Caco-2 (cell line): Measurements from ENCODE around the gene KLHL8. TPM values are rescaled to one million over a fixed set of nuclear protein-coding genes. Genes with fewer than 3 reads are reported as not detected.

Source experiments
- BruUV-seq: library from RNA; stranded (reverse); fragments of 400-500 nt; replicated peaks from 2 replicates; lab custom pipeline; 2021; lab: Mats Ljungman, UMichigan
- CTCF ChIA-PET: fragments of 300-600 bp; sonication (Branson Sonifier 250); formaldehyde crosslinking; loops from one replicate; lab custom pipeline; 2022; ENCODE audit warnings: antibody characterized with exemption; lab: Charles Lee
- POLR2A ChIA-PET: fragments of 300-600 bp; sonication (Branson Sonifier 250); formaldehyde crosslinking; loops from one replicate; lab custom pipeline; 2022; ENCODE audit warnings: antibody characterized with exemption; lab: Charles Lee
- DNase-seq, 2 experiments: peaks; one replicate each; pipeline versions ENCODE4 v3.0.0 to v3.0.0-alpha.2; 2020 to 2022
- H3K27me3 ChIP-seq: replicated peaks from 2 replicates; pipeline ENCODE4 v1.6.0; 2011; ENCODE audit warnings: low read length; ENCODE audit not compliant: control insufficient read depth, insufficient read depth
- H3K36me3 ChIP-seq: 2 replicates; pipeline ENCODE4 v1.5.1; 2011; ENCODE audit warnings: low read length; ENCODE audit not compliant: control insufficient read depth, insufficient read depth
- H3K4me1 ChIP-seq: fragments of 250-450 bp; sonication (Bioruptor Pico); 2 replicates; pipeline ENCODE4 v1.5.1; 2020; ENCODE audit warnings: mild to moderate bottlenecking
- H3K4me3 ChIP-seq: 2 replicates; pipeline ENCODE4 v1.5.1; 2011; ENCODE audit warnings: low read depth, mild to moderate bottlenecking, control low read depth, low read length
- H3K9me3 ChIP-seq: fragments of 250-450 bp; sonication (Bioruptor Pico); 2 replicates; pipeline ENCODE4 v1.5.1; 2020; ENCODE audit warnings: mild to moderate bottlenecking, moderate library complexity
- H3K27ac Mint-ChIP-seq: one replicate; pipeline ENCODE4 v1.8.0; 2022; ENCODE audit warnings: mixed read lengths; ENCODE audit not compliant: unreplicated experiment
- H3K27me3 Mint-ChIP-seq: one replicate; pipeline ENCODE4 v1.8.0; 2022; ENCODE audit warnings: mixed read lengths; ENCODE audit not compliant: insufficient read depth, unreplicated experiment
- H3K36me3 Mint-ChIP-seq: one replicate; pipeline ENCODE4 v1.8.0; 2022; ENCODE audit warnings: mild to moderate bottlenecking, mixed read lengths; ENCODE audit not compliant: insufficient read depth, unreplicated experiment
- H3K4me1 Mint-ChIP-seq: one replicate; pipeline ENCODE4 v1.8.0; 2022; ENCODE audit warnings: low read depth, mixed read lengths; ENCODE audit not compliant: unreplicated experiment
- H3K4me3 Mint-ChIP-seq: one replicate; pipeline ENCODE4 v1.8.0; 2022; ENCODE audit warnings: mild to moderate bottlenecking, moderate library complexity, mixed read lengths; ENCODE audit not compliant: unreplicated experiment
- H3K9me3 Mint-ChIP-seq: one replicate; pipeline ENCODE4 v1.8.0; 2022; ENCODE audit warnings: mixed read lengths; ENCODE audit not compliant: unreplicated experiment
- intact Hi-C: fragments of 100-400 bp; cut with micrococcal nuclease; formaldehyde crosslinking; loops from one replicate; pipeline ENCODE4 v1.10.0; 2022; ENCODE audit not compliant: unreplicated experiment
- total RNA-seq: library from RNA; stranded (reverse); gene quantifications from 2 replicates; pipeline ENCODE4 v1.2.3, GENCODE V29; 2022
- TF ChIP-seq, protein P1 (sequence below), 2 experiments: fragments of 200-600 bp in 1 of 2; IDR thresholded peaks; 1 replicate in 1 of 2; 2 replicates in 1 of 2; pipeline versions ENCODE4 v1.5.1 to v1.8.0; 2011 to 2022; ENCODE audit warnings: antibody characterized with exemption in 1 of 2, control low read depth in 1 of 2, inconsistent platforms in 1 of 2, low read depth in 1 of 2, low read length in 1 of 2, mild to moderate bottlenecking in 1 of 2, moderate library complexity in 1 of 2; ENCODE audit not compliant: insufficient read depth in 1 of 2, severe bottlenecking in 1 of 2, unreplicated experiment in 1 of 2

Gene KLHL8
- total RNA-seq, 1 experiment from 2014 or later = 27.7 TPM

DNA sequence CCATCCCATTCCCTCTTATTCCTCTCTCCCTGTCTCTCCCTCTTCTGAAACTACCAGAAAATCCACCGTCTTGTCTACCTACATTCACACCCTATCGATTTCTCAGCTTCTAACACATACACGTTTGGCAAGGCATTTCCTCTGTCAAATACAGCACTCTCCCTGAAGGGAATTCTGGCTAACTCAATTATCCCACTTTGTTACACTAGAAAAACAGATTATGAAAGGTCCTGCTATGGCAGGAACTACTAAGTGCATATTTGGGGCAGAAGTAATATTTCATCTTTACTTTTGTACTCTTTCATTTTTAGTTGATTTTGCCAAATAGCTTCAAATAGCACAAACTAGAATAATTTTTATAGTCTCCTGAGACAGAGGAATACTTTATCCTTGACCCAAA is 46.6 kb upstream of the KLHL8 start:
- TF ChIP-seq, protein P1, sequence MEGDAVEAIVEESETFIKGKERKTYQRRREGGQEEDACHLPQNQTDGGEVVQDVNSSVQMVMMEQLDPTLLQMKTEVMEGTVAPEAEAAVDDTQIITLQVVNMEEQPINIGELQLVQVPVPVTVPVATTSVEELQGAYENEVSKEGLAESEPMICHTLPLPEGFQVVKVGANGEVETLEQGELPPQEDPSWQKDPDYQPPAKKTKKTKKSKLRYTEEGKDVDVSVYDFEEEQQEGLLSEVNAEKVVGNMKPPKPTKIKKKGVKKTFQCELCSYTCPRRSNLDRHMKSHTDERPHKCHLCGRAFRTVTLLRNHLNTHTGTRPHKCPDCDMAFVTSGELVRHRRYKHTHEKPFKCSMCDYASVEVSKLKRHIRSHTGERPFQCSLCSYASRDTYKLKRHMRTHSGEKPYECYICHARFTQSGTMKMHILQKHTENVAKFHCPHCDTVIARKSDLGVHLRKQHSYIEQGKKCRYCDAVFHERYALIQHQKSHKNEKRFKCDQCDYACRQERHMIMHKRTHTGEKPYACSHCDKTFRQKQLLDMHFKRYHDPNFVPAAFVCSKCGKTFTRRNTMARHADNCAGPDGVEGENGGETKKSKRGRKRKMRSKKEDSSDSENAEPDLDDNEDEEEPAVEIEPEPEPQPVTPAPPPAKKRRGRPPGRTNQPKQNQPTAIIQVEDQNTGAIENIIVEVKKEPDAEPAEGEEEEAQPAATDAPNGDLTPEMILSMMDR (IDR thresholded peaks at IDR 0.05; ENCODE audit: insufficient read depth in 1 of 2, low read depth in 1 of 2, low read length in 1 of 2, severe bottlenecking in 1 of 2, unreplicated experiment in 1 of 2) = no peak
- H3K9me3 Mint-ChIP-seq = peaks cover 9% of the 10 kb centered on the region
- H3K9me3 ChIP-seq = peaks cover 3% of the 10 kb centered on the region; the same call in 1 of the 2 replicates
- H3K4me1 Mint-ChIP-seq = no peaks in the 10 kb centered on the region
- BruUV-seq = no TSS peak
- POLR2A ChIA-PET = no interaction called here
- H3K4me1 ChIP-seq = no peaks in the 10 kb centered on the region
- H3K27me3 Mint-ChIP-seq = peaks cover 2% of the 10 kb centered on the region
- no peak overlapping the region for H3K4me3 ChIP-seq
- H3K36me3 Mint-ChIP-seq = no peaks in the 10 kb centered on the region
- no peaks in the 10 kb centered on the region for H3K36me3 ChIP-seq
- H3K4me3 Mint-ChIP-seq = no peak overlapping the region
- CTCF ChIA-PET = no interaction called here
- intact Hi-C loops = no loop called here
- no peaks in the 10 kb centered on the region for H3K27me3 ChIP-seq
- no peak overlapping the region for H3K27ac Mint-ChIP-seq
- DNase-seq = no peak

DNA sequence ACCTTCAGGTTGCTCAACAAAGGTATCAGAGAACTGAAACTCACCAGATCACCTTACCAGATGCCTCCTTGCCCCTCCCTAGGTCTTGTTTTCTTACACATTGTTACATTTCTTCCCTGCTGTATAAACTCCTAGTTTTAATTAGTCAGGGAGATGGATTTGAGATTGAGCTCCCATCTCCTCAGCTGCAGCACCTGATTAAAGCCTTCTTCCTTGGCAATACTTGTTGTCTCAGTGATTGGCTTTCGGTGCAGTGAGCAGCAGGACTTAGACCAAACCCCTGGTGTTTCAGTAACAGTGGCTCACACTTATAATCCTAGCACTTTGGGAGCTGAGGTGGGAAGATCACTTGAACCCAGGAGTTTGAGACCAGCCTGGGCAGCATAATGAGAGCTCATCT is 42.5 kb upstream of the KLHL8 start:
- H3K4me3 ChIP-seq = no peak overlapping the region
- H3K9me3 Mint-ChIP-seq = peaks cover 9% of the 10 kb centered on the region
- intact Hi-C loops = no loop called here
- no peak overlapping the region for H3K4me3 Mint-ChIP-seq
- no peaks in the 10 kb centered on the region for H3K36me3 ChIP-seq
- ChIA-PET POLR2A (no interaction called here), CTCF (no interaction called here)
- BruUV-seq = no TSS peak
- no peaks in the 10 kb centered on the region for H3K27me3 Mint-ChIP-seq
- H3K27ac Mint-ChIP-seq = no peak overlapping the region
- no peaks in the 10 kb centered on the region for H3K4me1 ChIP-seq
- peaks cover 3% of the 10 kb centered on the region; the same call in 1 of the 2 replicates for H3K9me3 ChIP-seq
- TF ChIP-seq, protein P1 (IDR thresholded peaks at IDR 0.05; ENCODE audit: insufficient read depth in 1 of 2, low read depth in 1 of 2, low read length in 1 of 2, severe bottlenecking in 1 of 2, unreplicated experiment in 1 of 2) = no peak
- no peaks in the 10 kb centered on the region for H3K27me3 ChIP-seq
- no peaks in the 10 kb centered on the region for H3K36me3 Mint-ChIP-seq
- H3K4me1 Mint-ChIP-seq = no peaks in the 10 kb centered on the region
- no peak for DNase-seq

GRCh38 chr4:87260477-87260876 is 40.1 kb upstream of the KLHL8 start:
- H3K4me1 Mint-ChIP-seq = no peaks in the 10 kb centered on the region
- no peak overlapping the region for H3K4me3 Mint-ChIP-seq
- TF ChIP-seq, protein P1 (IDR thresholded peaks at IDR 0.05; ENCODE audit: insufficient read depth in 1 of 2, low read depth in 1 of 2, low read length in 1 of 2, severe bottlenecking in 1 of 2, unreplicated experiment in 1 of 2) = no peak
- peaks cover 16% of the 10 kb centered on the region for H3K9me3 Mint-ChIP-seq
- intact Hi-C loops = no loop called here
- POLR2A ChIA-PET = no interaction called here
- no peak for DNase-seq
- no peaks in the 10 kb centered on the region for H3K27me3 Mint-ChIP-seq
- Histone ChIP-seq H3K4me3 (no peak overlapping the region), H3K36me3 (no peaks in the 10 kb centered on the region), H3K4me1 (no peaks in the 10 kb centered on the region), H3K9me3 (peaks cover 7% of the 10 kb centered on the region; the same call in 1 of the 2 replicates), H3K27me3 (no peaks in the 10 kb centered on the region)
- H3K36me3 Mint-ChIP-seq = no peaks in the 10 kb centered on the region
- BruUV-seq = no TSS peak
- CTCF ChIA-PET = no interaction called here
- H3K27ac Mint-ChIP-seq = no peak overlapping the region
